Activated CD8-positive, alpha-beta T cell treated with anti-CD3 and anti-CD28 coated beads for 36 hours (primary cell): ENCODE data around the gene VKORC1. TPM values are rescaled to one million over a fixed set of nuclear protein-coding genes. Genes with fewer than 3 reads are reported as not detected.

Experiments used
- ATAC-seq: fragments of 200-7000 bp; cut with Tn5 transposase; one replicate; pipeline ENCODE4 v1.10.0; 2021; ENCODE audit warnings: mild to moderate bottlenecking, moderate library complexity
- CTCF ChIA-PET: fragments of 350-600 bp; sonication (Branson Sonifier 250); formaldehyde crosslinking; loops from one replicate; lab custom pipeline; 2021; ENCODE audit warnings: antibody characterized with exemption; lab: Charles Lee
- POLR2A ChIA-PET: fragments of 350-600 bp; sonication (Branson Sonifier 250); formaldehyde crosslinking; loops from one replicate; lab custom pipeline; 2021; ENCODE audit warnings: antibody characterized with exemption; lab: Charles Lee
- DNase-seq: peaks from one replicate; pipeline ENCODE4 v3.0.0-alpha.2; 2020
- H3K27ac Mint-ChIP-seq: one replicate; pipeline ENCODE4 v1.8.0; 2021; ENCODE audit warnings: mild to moderate bottlenecking, mixed read lengths
- H3K27me3 Mint-ChIP-seq: one replicate; pipeline ENCODE4 v1.8.0; 2021; ENCODE audit warnings: mixed read lengths
- H3K36me3 Mint-ChIP-seq: one replicate; pipeline ENCODE4 v1.8.0; 2021; ENCODE audit warnings: low read depth, mixed read lengths
- H3K4me1 Mint-ChIP-seq: one replicate; pipeline ENCODE4 v1.8.0; 2021; ENCODE audit warnings: low read depth, mixed read lengths
- H3K4me3 Mint-ChIP-seq: one replicate; pipeline ENCODE4 v1.8.0; 2021; ENCODE audit warnings: mild to moderate bottlenecking, moderate library complexity, mixed read lengths
- H3K9me3 Mint-ChIP-seq: one replicate; pipeline ENCODE4 v1.8.0; 2021; ENCODE audit warnings: mixed read lengths
- intact Hi-C: fragments of 100-400 bp; cut with micrococcal nuclease; formaldehyde crosslinking; loops from one replicate; pipeline ENCODE4 v1.10.0; 2022
- total RNA-seq, 2 experiments: library from RNA; stranded (reverse); gene quantifications; one replicate each; pipeline ENCODE4 v1.2.3, GENCODE V29; 2021
- TF ChIP-seq, protein P1 (sequence below): fragments of 200-600 bp; IDR thresholded peaks from one replicate; pipeline ENCODE4 v1.8.0; 2022; ENCODE audit warnings: antibody characterized with exemption, mild to moderate bottlenecking

Gene VKORC1
- 10 to 100 TPM; 68.5 to 71.5 TPM for total RNA-seq

DNA sequence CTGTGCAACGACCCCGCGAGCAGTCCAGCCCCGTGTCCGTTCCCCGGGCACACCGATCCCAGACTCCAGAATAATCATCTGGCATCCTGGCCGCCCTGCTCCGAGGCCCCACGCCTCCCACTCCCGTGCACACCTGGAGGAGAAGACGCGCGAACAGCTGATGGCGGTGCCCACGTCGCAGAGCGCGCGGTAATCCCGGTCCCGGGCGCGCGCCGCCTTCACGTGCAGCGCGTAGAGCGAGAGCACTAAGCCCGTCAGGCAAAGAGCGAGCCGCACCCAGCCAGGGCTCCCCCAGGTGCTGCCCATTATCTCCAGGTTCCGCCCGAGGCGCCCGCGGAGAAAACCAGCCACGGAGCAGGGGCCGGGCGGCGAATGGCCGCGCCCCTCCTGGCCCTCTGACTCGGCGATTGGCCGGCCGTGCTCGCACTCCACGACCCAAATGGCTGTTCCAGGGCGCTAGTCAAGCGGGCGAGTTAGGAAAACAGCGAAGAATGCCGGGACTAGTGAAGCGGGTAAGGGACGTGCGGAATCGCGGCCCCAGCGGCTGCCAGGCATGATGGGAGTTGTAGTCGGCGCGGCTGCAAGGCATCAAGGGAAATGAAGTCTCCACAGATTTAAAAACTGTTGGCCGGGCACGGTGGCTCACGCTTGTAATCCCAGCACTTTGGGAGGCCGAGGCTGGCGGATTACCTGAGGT is at the start of gene VKORC1:
TSS of gene VKORC1 (minus strand) at position 374 of the 697 bp plus-strand sequence. CDS start at position 306, 68 bp downstream.
- peak within 1 kb of the TSS; percentile 94 for H3K4me3 Mint-ChIP-seq
- intact Hi-C loops, result no loop called here
- DNase-seq (peak; percentile 96), ATAC-seq (peak; percentile 88)
- peaks cover 17% of the 10 kb centered on the region for H3K36me3 Mint-ChIP-seq
- H3K27ac Mint-ChIP-seq, result peak within 1 kb of the TSS; percentile 90
- TF ChIP-seq, protein P1, sequence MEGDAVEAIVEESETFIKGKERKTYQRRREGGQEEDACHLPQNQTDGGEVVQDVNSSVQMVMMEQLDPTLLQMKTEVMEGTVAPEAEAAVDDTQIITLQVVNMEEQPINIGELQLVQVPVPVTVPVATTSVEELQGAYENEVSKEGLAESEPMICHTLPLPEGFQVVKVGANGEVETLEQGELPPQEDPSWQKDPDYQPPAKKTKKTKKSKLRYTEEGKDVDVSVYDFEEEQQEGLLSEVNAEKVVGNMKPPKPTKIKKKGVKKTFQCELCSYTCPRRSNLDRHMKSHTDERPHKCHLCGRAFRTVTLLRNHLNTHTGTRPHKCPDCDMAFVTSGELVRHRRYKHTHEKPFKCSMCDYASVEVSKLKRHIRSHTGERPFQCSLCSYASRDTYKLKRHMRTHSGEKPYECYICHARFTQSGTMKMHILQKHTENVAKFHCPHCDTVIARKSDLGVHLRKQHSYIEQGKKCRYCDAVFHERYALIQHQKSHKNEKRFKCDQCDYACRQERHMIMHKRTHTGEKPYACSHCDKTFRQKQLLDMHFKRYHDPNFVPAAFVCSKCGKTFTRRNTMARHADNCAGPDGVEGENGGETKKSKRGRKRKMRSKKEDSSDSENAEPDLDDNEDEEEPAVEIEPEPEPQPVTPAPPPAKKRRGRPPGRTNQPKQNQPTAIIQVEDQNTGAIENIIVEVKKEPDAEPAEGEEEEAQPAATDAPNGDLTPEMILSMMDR, result no peak
- POLR2A ChIA-PET, result interaction anchor here (0.8 to 1.5 kb wide), 9 partner anchors 10 to 47 kb away, joined by 3 to 6 read pairs (median 4); partner anchors contain the start of genes BCKDK, ZNF646 and ZNF668
- CTCF ChIA-PET, result interaction anchor here (0.9 to 3.1 kb wide), 7 partner anchors 19 to 136 kb away, joined by 3 to 15 read pairs (median 3); partner anchors contain the start of genes HSD3B7, ZNF646 and ZNF668
- H3K27me3 Mint-ChIP-seq, result no peaks in the 10 kb centered on the region
- H3K4me1 Mint-ChIP-seq, result peaks cover 22% of the 10 kb centered on the region
- no peaks in the 10 kb centered on the region for H3K9me3 Mint-ChIP-seq

DNA sequence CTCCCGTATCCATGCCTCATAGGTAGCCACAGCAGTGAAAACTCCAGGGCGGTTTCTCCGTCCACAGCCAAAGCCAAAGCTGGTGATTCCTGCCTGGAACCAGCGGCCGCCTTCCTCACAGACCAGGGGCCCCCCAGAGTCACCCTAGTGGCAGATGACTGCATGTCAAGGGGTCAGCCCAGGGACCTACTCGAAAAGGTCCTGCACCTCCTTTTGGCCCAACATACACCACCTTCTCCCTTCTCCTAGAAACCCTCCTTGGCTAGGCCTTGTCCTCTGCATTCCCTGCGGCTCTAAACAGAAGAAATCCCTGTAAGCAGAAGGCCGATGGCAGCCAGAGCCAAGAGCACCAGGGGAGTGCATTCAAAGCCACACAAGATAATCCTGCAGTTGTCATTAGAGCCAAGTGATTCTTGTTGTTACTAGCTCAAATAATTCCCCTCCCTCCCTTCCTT is 49.1 kb upstream of the VKORC1 start:
- DNase-seq (no peak), ATAC-seq (no peak)
- TF ChIP-seq, protein P1, result no peak
- Mint-ChIP-seq H3K27me3 (no peaks in the 10 kb centered on the region), H3K9me3 (no peaks in the 10 kb centered on the region), H3K36me3 (no peaks in the 10 kb centered on the region), H3K4me1 (peaks cover 7% of the 10 kb centered on the region), H3K4me3 (peak overlapping the region; percentile 40), H3K27ac (peak overlapping the region; percentile 63)
- intact Hi-C loops, result no loop called here
- ChIA-PET POLR2A (interaction anchor here (1.0 to 5.0 kb wide), 5 partner anchors 26 to 70 kb away, joined by 4 to 59 read pairs (median 6); partner anchors contain the start of genes FUS, KAT8, ZNF646 and ZNF668), CTCF (interaction anchor here (0.7 to 3.8 kb wide), 10 partner anchors 26 to 194 kb away, joined by 3 to 23 read pairs (median 6); partner anchors contain the start of genes BCKDK, HSD3B7, KAT8 and VKORC1)

- CTCF ChIA-PET, result interaction anchor here (0.9 to 3.8 kb wide), 41 partner anchors 10 to 482 kb away, joined by 3 to 23 read pairs (median 6); partner anchors contain the start of genes BCKDK, FUS, HSD3B7 and KAT8
- no peaks in the 10 kb centered on the region for H3K9me3 Mint-ChIP-seq
- ATAC-seq, result no peak
- TF ChIP-seq, protein P1, result no peak
- peak overlapping the region; percentile 40 for H3K4me3 Mint-ChIP-seq
- H3K4me1 Mint-ChIP-seq, result peaks cover 7% of the 10 kb centered on the region
- intact Hi-C loops, result no loop called here
- no peaks in the 10 kb centered on the region for H3K27me3 Mint-ChIP-seq
- no peak for DNase-seq
- no peaks in the 10 kb centered on the region for H3K36me3 Mint-ChIP-seq
- peak overlapping the region; percentile 42 for H3K27ac Mint-ChIP-seq
- POLR2A ChIA-PET, result interaction anchor here (0.6 to 5.0 kb wide), 17 partner anchors 10 to 70 kb away, joined by 3 to 59 read pairs (median 5); partner anchors contain the start of genes BCKDK, FUS, KAT8 and PYCARD
Observed at GRCh38 chr16:31143011-31143693, 48.6 kb upstream of the VKORC1 start.

DNA sequence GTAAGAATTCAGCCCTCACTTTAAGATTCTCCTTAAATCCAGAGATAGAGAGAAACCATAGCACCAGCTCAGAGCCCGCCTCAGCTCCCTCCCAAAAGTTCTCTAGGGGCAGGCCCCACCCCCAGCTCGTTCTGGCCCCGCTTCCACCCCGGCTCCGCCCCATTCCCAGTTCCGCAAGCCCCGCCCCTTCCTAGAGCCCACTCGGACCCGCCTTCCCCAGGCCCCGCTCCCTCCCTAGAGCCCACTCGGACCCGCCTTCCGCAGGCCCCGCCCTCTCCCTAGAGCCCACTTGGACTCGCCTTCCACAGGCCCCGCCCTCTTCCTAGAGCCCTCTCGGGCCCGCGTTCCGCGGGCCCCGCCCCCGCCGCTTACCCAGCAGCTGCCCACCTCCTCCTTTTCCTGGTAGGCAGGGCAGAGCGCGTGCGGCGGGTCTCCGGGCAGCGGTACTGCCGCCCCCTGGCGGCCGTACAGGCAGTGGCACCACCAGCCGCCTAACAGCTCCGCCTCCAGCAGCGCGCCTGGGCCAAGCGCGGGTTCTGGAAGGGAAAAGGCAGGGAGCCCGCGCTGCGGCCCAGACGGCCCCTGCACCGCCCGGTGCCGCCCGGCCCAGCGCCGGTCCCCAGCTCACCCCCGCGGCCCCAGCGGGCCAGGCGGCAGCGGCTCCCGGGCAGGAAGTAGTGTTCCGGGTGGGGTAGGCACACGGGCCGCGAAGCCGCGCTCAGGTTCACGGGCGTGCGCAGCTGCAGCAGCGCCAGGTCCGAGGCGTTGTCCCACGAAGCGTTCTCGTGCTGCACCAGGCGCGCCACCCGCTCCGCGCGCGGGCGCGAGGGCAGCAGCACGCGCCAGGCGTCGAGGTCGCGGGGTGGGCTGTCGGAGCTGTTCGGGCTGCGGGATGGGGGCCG is 47.8 kb upstream of the VKORC1 start:
- ChIA-PET POLR2A (interaction anchor here (0.6 to 5.0 kb wide), 18 partner anchors 9 to 189 kb away, joined by 3 to 59 read pairs (median 5); partner anchors contain the start of genes BCKDK, FUS, KAT8 and PYCARD), CTCF (interaction anchor here (0.7 to 3.8 kb wide), 50 partner anchors 11 to 482 kb away, joined by 3 to 23 read pairs (median 6); partner anchors contain the start of genes BCKDK, FUS, HSD3B7 and KAT8)
- Mint-ChIP-seq H3K36me3 (no peaks in the 10 kb centered on the region), H3K4me3 (peak overlapping the region; percentile 67), H3K9me3 (no peaks in the 10 kb centered on the region), H3K27me3 (no peaks in the 10 kb centered on the region), H3K27ac (peak overlapping the region; percentile 87), H3K4me1 (peaks cover 7% of the 10 kb centered on the region)
- intact Hi-C loops, result no loop called here
- ATAC-seq (peak; percentile 99), DNase-seq (peak; percentile 99)
- TF ChIP-seq, protein P1, result peak; percentile 72
